ENCODE results near the gene ZNF346.

DNA sequence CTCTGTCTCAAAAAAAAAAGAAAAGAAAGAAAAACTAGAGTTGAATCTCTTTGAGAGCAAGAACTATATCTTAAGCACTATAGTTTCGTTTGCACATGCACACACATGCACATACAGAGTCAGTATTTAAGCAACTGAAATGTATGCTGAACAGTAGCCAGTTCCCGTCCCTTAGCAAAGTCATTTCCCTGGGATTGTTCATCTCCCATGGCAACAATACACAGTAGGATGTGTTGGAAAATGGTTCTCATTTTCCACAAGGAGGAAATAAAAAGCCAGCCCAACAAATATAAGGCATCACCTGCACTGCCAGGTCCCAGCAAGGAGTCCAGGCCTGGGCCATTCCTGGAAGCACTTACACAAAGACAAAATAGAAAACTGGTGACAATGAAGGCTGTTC lies 4.2 kb upstream of the ZNF346 start:
- TF ChIP-seq, protein P1, sequence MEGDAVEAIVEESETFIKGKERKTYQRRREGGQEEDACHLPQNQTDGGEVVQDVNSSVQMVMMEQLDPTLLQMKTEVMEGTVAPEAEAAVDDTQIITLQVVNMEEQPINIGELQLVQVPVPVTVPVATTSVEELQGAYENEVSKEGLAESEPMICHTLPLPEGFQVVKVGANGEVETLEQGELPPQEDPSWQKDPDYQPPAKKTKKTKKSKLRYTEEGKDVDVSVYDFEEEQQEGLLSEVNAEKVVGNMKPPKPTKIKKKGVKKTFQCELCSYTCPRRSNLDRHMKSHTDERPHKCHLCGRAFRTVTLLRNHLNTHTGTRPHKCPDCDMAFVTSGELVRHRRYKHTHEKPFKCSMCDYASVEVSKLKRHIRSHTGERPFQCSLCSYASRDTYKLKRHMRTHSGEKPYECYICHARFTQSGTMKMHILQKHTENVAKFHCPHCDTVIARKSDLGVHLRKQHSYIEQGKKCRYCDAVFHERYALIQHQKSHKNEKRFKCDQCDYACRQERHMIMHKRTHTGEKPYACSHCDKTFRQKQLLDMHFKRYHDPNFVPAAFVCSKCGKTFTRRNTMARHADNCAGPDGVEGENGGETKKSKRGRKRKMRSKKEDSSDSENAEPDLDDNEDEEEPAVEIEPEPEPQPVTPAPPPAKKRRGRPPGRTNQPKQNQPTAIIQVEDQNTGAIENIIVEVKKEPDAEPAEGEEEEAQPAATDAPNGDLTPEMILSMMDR (IDR thresholded peaks at IDR 0.05): no peak
- TF ChIP-seq EP300 (IDR thresholded peaks at IDR 0.05): no peak
- TF ChIP-seq POLR2AphosphoS5 (IDR thresholded peaks at IDR 0.05): no peak

Data from suprapubic skin (tissue), 4 donors.